Neural crest cell (in vitro differentiated cells): ENCODE measurements around the gene FRAS1. TPM values are rescaled to one million over a fixed set of nuclear protein-coding genes. Genes with fewer than 3 reads are reported as not detected.

Experiments used
- DNase-seq: peaks from one replicate; pipeline ENCODE4 v3.0.0; 2021; ENCODE audit warnings: low read depth, mixed read lengths, low spot score
- H3K27ac Mint-ChIP-seq: one replicate; pipeline ENCODE4 v1.8.0; 2021; ENCODE audit warnings: mild to moderate bottlenecking, mixed read lengths; ENCODE audit not compliant: unreplicated experiment
- H3K27me3 Mint-ChIP-seq: 2 replicates; pipeline ENCODE4 v1.8.0; 2021; ENCODE audit warnings: low read depth, mild to moderate bottlenecking, mixed read lengths
- H3K36me3 Mint-ChIP-seq: 2 replicates; pipeline ENCODE4 v1.8.0; 2021; ENCODE audit warnings: low read depth, mild to moderate bottlenecking, mixed read lengths
- H3K4me1 Mint-ChIP-seq: 2 replicates; pipeline ENCODE4 v1.8.0; 2021; ENCODE audit warnings: mixed read lengths
- H3K4me3 Mint-ChIP-seq: one replicate; pipeline ENCODE4 v1.8.0; 2021; ENCODE audit warnings: mild to moderate bottlenecking, mixed read lengths
- H3K9me3 Mint-ChIP-seq: 2 replicates; pipeline ENCODE4 v1.8.0; 2021; ENCODE audit warnings: mixed read lengths
- total RNA-seq: library from RNA; stranded (reverse); gene quantifications from 2 replicates; pipeline ENCODE4 v1.2.1, GENCODE V29; 2021
- TF ChIP-seq, protein P1 (sequence below): fragments of 200-600 bp; sonication (generic); conservative IDR thresholded peaks from 2 replicates; pipeline ENCODE4 v1.5.0; 2021; ENCODE audit warnings: antibody characterized with exemption, mild to moderate bottlenecking

Gene FRAS1
- total RNA-seq, 1 donor from 2014 or later: 8.4 TPM

DNA sequence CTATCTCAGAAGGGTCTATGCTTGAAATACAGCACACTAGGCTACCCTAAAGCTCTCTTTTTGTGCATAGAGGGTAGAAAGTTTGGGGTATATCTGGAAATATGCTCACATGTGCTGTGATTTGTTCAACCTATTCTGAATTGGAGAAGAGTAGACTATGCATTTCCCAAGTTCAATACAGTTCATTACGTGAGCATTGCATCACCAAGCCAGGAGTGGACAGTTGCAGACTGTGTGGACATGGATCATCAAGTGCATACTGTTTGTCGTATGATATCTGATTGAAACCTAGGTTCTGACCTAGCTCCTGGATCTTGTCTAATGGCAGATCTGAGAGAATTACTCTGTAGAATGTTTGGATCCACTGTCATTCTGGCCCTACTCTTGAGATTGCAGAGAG, 161.1 kb downstream of the FRAS1 start:
- TF ChIP-seq, protein P1, sequence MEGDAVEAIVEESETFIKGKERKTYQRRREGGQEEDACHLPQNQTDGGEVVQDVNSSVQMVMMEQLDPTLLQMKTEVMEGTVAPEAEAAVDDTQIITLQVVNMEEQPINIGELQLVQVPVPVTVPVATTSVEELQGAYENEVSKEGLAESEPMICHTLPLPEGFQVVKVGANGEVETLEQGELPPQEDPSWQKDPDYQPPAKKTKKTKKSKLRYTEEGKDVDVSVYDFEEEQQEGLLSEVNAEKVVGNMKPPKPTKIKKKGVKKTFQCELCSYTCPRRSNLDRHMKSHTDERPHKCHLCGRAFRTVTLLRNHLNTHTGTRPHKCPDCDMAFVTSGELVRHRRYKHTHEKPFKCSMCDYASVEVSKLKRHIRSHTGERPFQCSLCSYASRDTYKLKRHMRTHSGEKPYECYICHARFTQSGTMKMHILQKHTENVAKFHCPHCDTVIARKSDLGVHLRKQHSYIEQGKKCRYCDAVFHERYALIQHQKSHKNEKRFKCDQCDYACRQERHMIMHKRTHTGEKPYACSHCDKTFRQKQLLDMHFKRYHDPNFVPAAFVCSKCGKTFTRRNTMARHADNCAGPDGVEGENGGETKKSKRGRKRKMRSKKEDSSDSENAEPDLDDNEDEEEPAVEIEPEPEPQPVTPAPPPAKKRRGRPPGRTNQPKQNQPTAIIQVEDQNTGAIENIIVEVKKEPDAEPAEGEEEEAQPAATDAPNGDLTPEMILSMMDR: no peak
- Mint-ChIP-seq H3K27ac (no peak overlapping the region), H3K36me3 (no peaks in the 10 kb centered on the region), H3K4me1 (peaks cover 11% of the 10 kb centered on the region), H3K4me3 (no peak overlapping the region), H3K27me3 (no peaks in the 10 kb centered on the region), H3K9me3 (no peaks in the 10 kb centered on the region)
- no peak for DNase-seq

DNA sequence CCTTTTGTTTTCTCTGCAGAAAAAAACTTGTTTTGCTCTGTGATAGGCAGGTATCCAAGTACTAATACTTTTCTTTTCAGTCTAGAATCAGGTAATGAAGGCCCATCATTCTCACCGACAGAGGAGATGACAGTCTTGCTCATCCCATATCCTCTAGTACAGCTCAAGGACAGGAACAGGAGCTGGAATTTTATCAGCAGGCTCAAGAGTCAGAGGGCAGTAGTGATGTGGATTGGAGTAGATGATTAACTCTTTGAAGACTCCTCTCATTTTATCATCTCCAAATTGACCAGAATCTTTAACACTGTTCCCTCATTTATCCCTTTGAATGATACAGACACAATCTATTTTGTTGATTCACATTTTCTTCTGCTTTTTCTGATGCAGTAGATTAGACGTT, 162.7 kb downstream of the FRAS1 start:
- Mint-ChIP-seq H3K9me3 (no peaks in the 10 kb centered on the region), H3K36me3 (no peaks in the 10 kb centered on the region), H3K27me3 (no peaks in the 10 kb centered on the region), H3K4me1 (peaks cover 11% of the 10 kb centered on the region), H3K27ac (no peak overlapping the region), H3K4me3 (no peak overlapping the region)
- DNase-seq: no peak
- TF ChIP-seq, protein P1: no peak

DNA sequence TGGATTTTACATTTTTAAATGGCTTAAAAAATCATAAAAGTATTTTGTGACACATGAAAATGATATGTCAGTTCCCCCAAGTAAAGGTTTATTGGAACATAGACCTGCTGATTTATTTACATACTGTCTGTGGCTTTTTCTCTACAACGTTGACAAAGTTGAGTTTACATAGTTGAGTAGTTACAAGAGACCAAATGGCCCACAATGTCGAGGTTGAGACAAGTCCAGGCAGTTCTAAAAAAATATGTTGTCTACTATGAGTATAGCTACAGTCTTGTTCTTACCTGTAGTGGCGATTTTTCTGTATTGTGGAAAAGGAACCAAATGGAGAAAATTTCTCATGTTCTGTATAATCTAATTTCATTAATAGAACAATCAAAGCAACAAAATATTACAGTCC, 163.2 kb downstream of the FRAS1 start:
- TF ChIP-seq, protein P1: no peak
- Mint-ChIP-seq H3K36me3 (no peaks in the 10 kb centered on the region), H3K27me3 (no peaks in the 10 kb centered on the region), H3K27ac (no peak overlapping the region), H3K9me3 (no peaks in the 10 kb centered on the region), H3K4me3 (no peak overlapping the region), H3K4me1 (peaks cover 11% of the 10 kb centered on the region)
- DNase-seq: no peak

DNA sequence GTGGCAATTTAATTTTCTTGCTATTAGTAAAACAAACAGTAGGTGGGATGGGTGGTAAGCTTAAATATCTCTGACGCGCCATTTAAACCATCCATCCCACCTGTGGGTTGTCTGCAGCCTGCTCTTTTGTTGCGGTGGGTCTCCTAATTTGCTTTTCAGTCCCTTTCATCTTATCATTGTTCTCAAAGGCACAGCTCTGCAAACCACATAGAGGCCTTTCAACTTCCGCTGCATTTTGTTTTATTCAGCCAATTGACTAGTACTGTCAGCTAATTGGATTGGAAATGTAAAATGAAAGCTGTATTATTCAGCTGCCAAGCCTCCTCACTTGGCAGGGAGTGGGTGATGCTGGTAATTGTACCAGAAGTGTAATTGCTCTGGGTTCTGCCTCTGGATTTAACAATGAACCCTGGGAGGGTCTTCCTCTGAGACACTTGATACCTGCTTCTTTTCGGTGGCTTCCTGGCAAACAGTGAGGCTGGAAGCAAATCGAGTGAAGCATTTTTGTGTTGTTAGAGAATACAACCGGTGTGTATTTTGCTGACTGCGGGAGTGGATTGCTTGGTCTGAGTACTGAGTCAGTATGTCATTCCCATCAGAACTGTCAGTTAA, 165.6 kb downstream of the FRAS1 start:
- Mint-ChIP-seq H3K27me3 (no peaks in the 10 kb centered on the region), H3K36me3 (peaks cover 10% of the 10 kb centered on the region), H3K27ac (no peak overlapping the region), H3K4me3 (no peak overlapping the region), H3K4me1 (peaks cover 11% of the 10 kb centered on the region), H3K9me3 (peaks cover 7% of the 10 kb centered on the region)
- TF ChIP-seq, protein P1: no peak
- no peak for DNase-seq

DNA sequence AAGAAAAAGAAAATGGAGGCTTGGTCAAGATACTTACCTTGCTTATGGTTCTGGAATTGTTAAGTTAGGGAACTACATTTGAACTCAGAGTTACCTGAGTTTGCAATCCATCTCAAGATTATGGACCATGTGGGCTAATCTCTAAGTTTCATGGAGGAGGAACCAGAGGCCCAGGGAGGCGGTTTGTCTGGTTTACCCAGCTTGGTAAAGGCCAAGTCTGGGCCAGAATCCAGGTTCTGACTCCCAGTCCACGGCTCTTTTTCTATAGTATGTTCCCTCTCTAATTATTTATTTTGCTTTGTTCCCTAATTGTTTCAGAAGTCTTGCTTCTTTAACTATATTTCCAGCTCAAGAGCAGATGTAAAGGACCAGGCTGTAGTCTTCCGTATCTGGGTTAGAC, 168.1 kb downstream of the FRAS1 start:
- TF ChIP-seq, protein P1: no peak
- no peak for DNase-seq
- Mint-ChIP-seq H3K27me3 (no peaks in the 10 kb centered on the region), H3K36me3 (peaks cover 10% of the 10 kb centered on the region), H3K4me1 (peaks cover 11% of the 10 kb centered on the region), H3K4me3 (no peak overlapping the region), H3K9me3 (peaks cover 7% of the 10 kb centered on the region), H3K27ac (no peak overlapping the region)
